HepG2 (cell line): ENCODE measurements around the gene PRR15L. TPM values are rescaled to one million over a fixed set of nuclear protein-coding genes. Genes with fewer than 3 reads are reported as not detected.

Experiments used
- FOSL2 ChIP-seq: sonication (generic); formaldehyde crosslinking; IDR thresholded peaks from 2 replicates; pipeline ENCODE4 v1.4.0; 2020; ENCODE audit warnings: missing genetic modification reagents
- GABPB1 ChIP-seq: IDR thresholded peaks from 2 replicates; pipeline ENCODE4 v1.6.1; 2016; ENCODE audit warnings: mild to moderate bottlenecking, missing genetic modification reagents, moderate library complexity, missing compliant biosample characterization
- GATAD2A ChIP-seq: IDR thresholded peaks from 2 replicates; pipeline ENCODE4 v1.6.1; 2016
- GLMP ChIP-seq: sonication (generic); formaldehyde crosslinking; IDR thresholded peaks from 2 replicates; pipeline ENCODE4 v1.9.0; 2021; ENCODE audit warnings: missing genetic modification reagents, mild to moderate bottlenecking, borderline replicate concordance
- GRHL1 ChIP-seq: sonication (generic); formaldehyde crosslinking; conservative IDR thresholded peaks from 2 replicates; pipeline ENCODE4 v1.8.0; 2022; ENCODE audit warnings: missing genetic modification reagents
- ISL2 ChIP-seq: sonication (generic); formaldehyde crosslinking; IDR thresholded peaks from 2 replicates; pipeline ENCODE4 v1.5.0; 2020; ENCODE audit warnings: missing genetic modification reagents
- KIAA2018 ChIP-seq: sonication (generic); formaldehyde crosslinking; IDR thresholded peaks from 2 replicates; pipeline ENCODE4 v1.5.0; 2020; ENCODE audit warnings: mild to moderate bottlenecking, missing genetic modification reagents, borderline replicate concordance
- KLF11 ChIP-seq: IDR thresholded peaks from 2 replicates; pipeline ENCODE4 v1.6.1; 2016; ENCODE audit warnings: missing compliant biosample characterization
- NCOA2 ChIP-seq: sonication (generic); formaldehyde crosslinking; IDR thresholded peaks from 2 replicates; pipeline ENCODE4 v1.8.0; 2022; ENCODE audit warnings: inconsistent platforms
- NFE2L2 ChIP-seq: fragments of 150-350 bp; IDR thresholded peaks from 2 replicates; pipeline ENCODE4 v1.6.1; 2014; ENCODE audit warnings: low read length
- RBFOX2 ChIP-seq: fragments of 200-400 bp; formaldehyde crosslinking; IDR thresholded peaks from 2 replicates; pipeline ENCODE4 v1.6.1; 2017; ENCODE audit warnings: low read depth, mild to moderate bottlenecking, low read length
- RFX5 ChIP-seq: IDR thresholded peaks from 2 replicates; pipeline ENCODE4 v1.6.1; 2011; ENCODE audit warnings: low read depth, low read length, improper control_type of control experiment
- STAT5B ChIP-seq: sonication (generic); formaldehyde crosslinking; IDR thresholded peaks from 2 replicates; pipeline ENCODE4 v1.4.0; 2020; ENCODE audit warnings: missing genetic modification reagents
- TEAD3 ChIP-seq: optimal IDR thresholded peaks from 2 replicates; pipeline ENCODE3; 2016; ENCODE audit warnings: borderline replicate concordance
- ZBTB20 ChIP-seq: sonication (generic); formaldehyde crosslinking; IDR thresholded peaks from 2 replicates; pipeline ENCODE4 v1.8.1; 2023; ENCODE audit warnings: missing genetic modification reagents, low read depth, mild to moderate bottlenecking, borderline replicate concordance
- ZNF207 ChIP-seq: fragments of 450-650 bp; IDR thresholded peaks from 2 replicates; pipeline ENCODE4 v1.6.1; 2016; ENCODE audit warnings: antibody characterized with exemption, borderline replicate concordance
- ZNF333 ChIP-seq: sonication (generic); formaldehyde crosslinking; IDR thresholded peaks from 2 replicates; pipeline ENCODE4 v1.4.0; 2020; ENCODE audit warnings: mild to moderate bottlenecking, missing genetic modification reagents, borderline replicate concordance
- ZNF354B ChIP-seq: sonication (generic); formaldehyde crosslinking; IDR thresholded peaks from 2 replicates; pipeline ENCODE4 v1.8.0; 2022; ENCODE audit warnings: mild to moderate bottlenecking, missing genetic modification reagents
- ZNF598 ChIP-seq: sonication (generic); formaldehyde crosslinking; IDR thresholded peaks from 2 replicates; pipeline ENCODE4 v1.5.1; 2020; ENCODE audit warnings: mild to moderate bottlenecking, missing genetic modification reagents, borderline replicate concordance
- ZNF713 ChIP-seq: sonication (generic); formaldehyde crosslinking; IDR thresholded peaks from 2 replicates; pipeline ENCODE4 v1.4.0; 2020; ENCODE audit warnings: mild to moderate bottlenecking, missing genetic modification reagents
- polyA plus RNA-seq, 8 experiments: library from polyadenylated mRNA; depleted of rRNA in 3 of 8; stranded (reverse) in 7 of 8; unstranded in 1 of 8; fragments of >200 nt; fragmentation: Illumina TruSeq in 4 of 8; extraction: Trizol in 4 of 8; gene quantifications; 2 replicates each; pipeline versions ENCODE4 v1.2.1 to v1.2.3, GENCODE V29; 2011 to 2016; ENCODE audit warnings: low read depth in 4 of 8, missing spikeins in 1 of 8, mixed read lengths in 1 of 8; ENCODE audit not compliant: insufficient read depth in 1 of 8
- total RNA-seq, 5 experiments: library from RNA; depleted of rRNA; stranded (reverse); fragments of >200 nt; fragmentation: Illumina TruSeq; extraction: Trizol; gene quantifications; 2 replicates each; pipeline ENCODE4 v1.2.3, GENCODE V29; 2016; ENCODE audit warnings: low read depth in 1 of 5

PRR15L gene
- total and polyA plus RNA-seq, 2 of the 13 experiments (the other 11 are each of a cell fraction or from before 2014, with no cell fraction given) = 0.44 to 2.0 TPM

- 0 out of 2 replicates have a peak, but pooled peaks have one; percentile 3 for TF ChIP-seq ZNF354B (CRISPR knock-in tag)
- TF ChIP-seq RBFOX2 = no peak
- no peak for TF ChIP-seq ZNF713
- no peak for TF ChIP-seq KLF11 (CRISPR knock-in tag)
- TF ChIP-seq ZNF207 = no peak
- no peak for TF ChIP-seq GABPB1
- TF ChIP-seq TEAD3 = no peak
- peak; percentile 38; the same call in 1 of the 2 replicates for TF ChIP-seq GATAD2A (CRISPR knock-in tag)
- no peak for TF ChIP-seq ZNF598 (CRISPR knock-in tag)
- TF ChIP-seq ZNF333 (CRISPR knock-in tag) = no peak
- TF ChIP-seq GRHL1 = no peak
- TF ChIP-seq NCOA2 (CRISPR knock-in tag) = no peak
- no peak for TF ChIP-seq GLMP (CRISPR knock-in tag)
- no peak for TF ChIP-seq ISL2
- no peak for TF ChIP-seq STAT5B (CRISPR knock-in tag)
- peak; percentile 44; the same call in 1 of the 2 replicates for TF ChIP-seq NFE2L2
- peak; percentile 64; the same call in 1 of the 2 replicates for TF ChIP-seq RFX5
- peak; percentile 97 for TF ChIP-seq FOSL2 (CRISPR knock-in tag)
- 0 out of 2 replicates have a peak, but pooled peaks have one; percentile 25 for TF ChIP-seq ZBTB20 (CRISPR knock-in tag)
- TF ChIP-seq KIAA2018 (CRISPR knock-in tag) = no peak
Observed at GRCh38 chr17:47946929-47947397, 10.7 kb downstream of the PRR15L start (continued).
